SK-N-SH (cell line): ENCODE data around the gene PPP4R2. TPM values are rescaled to one million over a fixed set of nuclear protein-coding genes. Genes with fewer than 3 reads are reported as not detected.

Experiments
- CTCF ChIA-PET: fragments of 300-600, 350-600 bp; formaldehyde crosslinking; extraction: SDS; loops from one replicate; lab custom pipeline; 2021; lab: Yijun Ruan, JAX
- POLR2A ChIA-PET: fragments of 350-600 bp; sonication (Branson Sonifier 250); formaldehyde crosslinking; extraction: SDS; loops from one replicate; lab custom pipeline; 2020; ENCODE audit warnings: antibody characterized with exemption, inconsistent platforms; lab: Yijun Ruan, JAX
- DNase-seq: peaks from one replicate; pipeline ENCODE4 v3.0.0; 2012
- H2AFZ ChIP-seq: fragments of 200-600 bp; sonication (generic); 2 replicates; pipeline ENCODE4 v1.8.1; 2016; ENCODE audit warnings: antibody characterized with exemption, mild to moderate bottlenecking, low read depth
- H3F3A ChIP-seq: fragments of 200-600 bp; sonication (generic); replicated peaks from 2 replicates; pipeline ENCODE3; 2016; ENCODE audit warnings: antibody characterized with exemption, mild to moderate bottlenecking; ENCODE audit not compliant: insufficient read depth
- H3K27ac ChIP-seq, 2 experiments: fragments of 200-500 bp in 1 of 2; fragments of 200-600 bp in 1 of 2; sonication (Bioruptor generic) in 1 of 2; sonication (generic), shearing (Covaris generic) in 1 of 2; 2 replicates each; pipeline versions ENCODE4 v1.5.1 to v1.6.1; 2014 to 2016; ENCODE audit warnings: low read depth in 2 of 2, inconsistent platforms in 1 of 2, low read length in 1 of 2, mild to moderate bottlenecking in 1 of 2, mixed read lengths in 1 of 2
- H3K27me3 ChIP-seq: fragments of 200-600 bp; sonication (generic), shearing (Covaris generic); 2 replicates; pipeline ENCODE4 v1.6.1; 2016; ENCODE audit warnings: mixed run types; ENCODE audit not compliant: insufficient read depth
- H3K36me3 ChIP-seq, 2 experiments: fragments of 200-500 bp in 1 of 2; fragments of 200-600 bp in 1 of 2; sonication (Bioruptor generic) in 1 of 2; sonication (generic) in 1 of 2; replicated peaks in 1 of 2; 2 replicates each; pipeline versions ENCODE3 to v1.5.1; 2014 to 2016; ENCODE audit warnings: low read length in 1 of 2, mild to moderate bottlenecking in 1 of 2; ENCODE audit not compliant: insufficient read depth in 2 of 2, control insufficient read depth in 1 of 2
- H3K4me1 ChIP-seq, 2 experiments: fragments of 200-500 bp in 1 of 2; fragments of 200-600 bp in 1 of 2; sonication (Bioruptor generic) in 1 of 2; sonication (generic), shearing (Covaris generic) in 1 of 2; 2 replicates each; pipeline versions ENCODE4 v1.5.1 to v1.6.1; 2014 to 2016; ENCODE audit warnings: low read depth in 1 of 2, low read length in 1 of 2, mixed run types in 1 of 2; ENCODE audit not compliant: insufficient read depth in 2 of 2, control insufficient read depth in 1 of 2
- H3K4me2 ChIP-seq: fragments of 200-600 bp; sonication (generic), shearing (Covaris generic); 2 replicates; pipeline ENCODE4 v1.6.1; 2017; ENCODE audit warnings: mixed run types
- H3K4me3 ChIP-seq, 2 experiments: fragments of 200-500 bp in 1 of 2; fragments of 200-600 bp in 1 of 2; sonication (Bioruptor generic) in 1 of 2; sonication (generic), shearing (Covaris generic) in 1 of 2; 2 replicates each; pipeline versions ENCODE4 v1.5.1 to v1.8.1; 2014 to 2016; ENCODE audit warnings: low read depth in 2 of 2, inconsistent platforms in 1 of 2, low read length in 1 of 2, mild to moderate bottlenecking in 1 of 2, mixed read lengths in 1 of 2, moderate library complexity in 1 of 2
- H3K79me2 ChIP-seq: fragments of 200-600 bp; sonication (generic); 2 replicates; pipeline ENCODE4 v1.8.1; 2017; ENCODE audit warnings: mild to moderate bottlenecking; ENCODE audit not compliant: insufficient read depth
- H3K9ac ChIP-seq: fragments of 200-600 bp; sonication (generic); 2 replicates; pipeline ENCODE4 v1.6.1; 2017; ENCODE audit warnings: mixed run types
- H3K9me2 ChIP-seq: fragments of 200-600 bp; sonication (generic); 2 replicates; pipeline ENCODE4 v1.6.1; 2017; ENCODE audit warnings: mixed run types
- H3K9me3 ChIP-seq: fragments of 200-600 bp; sonication (generic); 2 replicates; pipeline ENCODE4 v1.6.1; 2017; ENCODE audit warnings: mixed run types, mild to moderate bottlenecking, moderate library complexity
- H4K20me1 ChIP-seq: fragments of 200-600 bp; sonication (generic); 2 replicates; pipeline ENCODE4 v1.6.1; 2017; ENCODE audit warnings: mild to moderate bottlenecking, mixed run types; ENCODE audit not compliant: insufficient read depth
- CTCF ChIP-seq: fragments of 200-600 bp; sonication (generic); IDR thresholded peaks from 2 replicates; pipeline ENCODE4 v1.6.1; 2017; ENCODE audit warnings: antibody characterized with exemption, mild to moderate bottlenecking, moderate library complexity
- ELF1 ChIP-seq: IDR thresholded peaks from 2 replicates; pipeline ENCODE4 v1.4.0; 2012
- EP300 ChIP-seq, 2 experiments: IDR thresholded peaks; 2 replicates each; pipeline versions ENCODE4 v1.4.0 to v1.6.1; 2012; ENCODE audit warnings: borderline replicate concordance in 1 of 2, low read depth in 1 of 2, low read length in 1 of 2
- FOSL2 ChIP-seq: IDR thresholded peaks from 2 replicates; pipeline ENCODE4 v1.4.0; 2012; ENCODE audit warnings: low read depth, mild to moderate bottlenecking, moderate library complexity, borderline replicate concordance
- FOXJ3 ChIP-seq: sonication (generic); formaldehyde crosslinking; IDR thresholded peaks from 2 replicates; pipeline ENCODE4 v1.5.1; 2020; ENCODE audit warnings: mild to moderate bottlenecking, missing genetic modification reagents
- GABPA ChIP-seq: IDR thresholded peaks from 2 replicates; pipeline ENCODE4 v1.4.0; 2012; ENCODE audit warnings: low read depth, mild to moderate bottlenecking
- IRF3 ChIP-seq: fragments of 150-350 bp; IDR thresholded peaks from 2 replicates; pipeline ENCODE4 v1.6.1; 2016; ENCODE audit warnings: mild to moderate bottlenecking, low read depth, low read length
- MEF2A ChIP-seq: IDR thresholded peaks from 2 replicates; pipeline ENCODE4 v1.4.0; 2012; ENCODE audit warnings: low read depth, borderline replicate concordance
- MXI1 ChIP-seq: IDR thresholded peaks from 2 replicates; pipeline ENCODE4 v1.6.1; 2012; ENCODE audit warnings: mild to moderate bottlenecking, low read depth, low read length, improper control_type of control experiment
- NFIC ChIP-seq: IDR thresholded peaks from 2 replicates; pipeline ENCODE4 v1.4.0; 2012; ENCODE audit warnings: borderline replicate concordance
- NRF1 ChIP-seq: IDR thresholded peaks from 2 replicates; pipeline ENCODE4 v1.6.1; 2012; ENCODE audit warnings: low read depth, mild to moderate bottlenecking, low read length
- PBX3 ChIP-seq: IDR thresholded peaks from 2 replicates; pipeline ENCODE4; 2012
- POLR2AphosphoS5 ChIP-seq: IDR thresholded peaks from 2 replicates; pipeline ENCODE4 v1.6.1; 2012; ENCODE audit warnings: low read depth, low read length
- RAD21 ChIP-seq: IDR thresholded peaks from 2 replicates; pipeline ENCODE4 v1.6.1; 2012; ENCODE audit warnings: mild to moderate bottlenecking, low read length
- REST ChIP-seq: IDR thresholded peaks from 2 replicates; pipeline ENCODE4 v1.6.1; 2012; ENCODE audit warnings: mild to moderate bottlenecking, low read depth, low read length, moderate library complexity
- SMC3 ChIP-seq: IDR thresholded peaks from 2 replicates; pipeline ENCODE4 v1.6.1; 2012; ENCODE audit warnings: low read depth, low read length, improper control_type of control experiment
- TCF12 ChIP-seq: IDR thresholded peaks from 2 replicates; pipeline ENCODE4 v1.4.0; 2012
- YY1 ChIP-seq: IDR thresholded peaks from 2 replicates; pipeline ENCODE4 v1.4.0; 2012; ENCODE audit warnings: low read depth, mild to moderate bottlenecking
- WGBS: methylation state at CpG from one replicate; pipeline ENCODE4 v1.1.6; 2017; ENCODE audit warnings: low lambda C conversion rate; 5-methylcytosine and 5-hydroxymethylcytosine counted together
- polyA plus RNA-seq, 3 experiments: library from polyadenylated mRNA; depleted of rRNA; stranded (reverse); fragments of >200 nt; gene quantifications; 2 replicates each; pipeline ENCODE4 v1.2.3, GENCODE V29; 2012

PPP4R2 gene
- polyA plus RNA-seq, 1 of the 3 experiments (the other 2 are of a cell fraction) = 8.9 TPM

- Histone ChIP-seq H3K27ac (peak overlapping the region; percentile 12 to 68), H2AFZ (no peak overlapping the region), H3F3A (peaks cover 15% of the 10 kb centered on the region), H4K20me1 (peaks cover 99% of the 10 kb centered on the region), H3K36me3 (peaks cover 0 to 12% of the 10 kb centered on the region in 2 experiments), H3K4me1 (peaks cover 5 to 9% of the 10 kb centered on the region in 2 experiments; a peak in 2 of 4 replicates), H3K9me2 (no peaks in the 10 kb centered on the region), H3K79me2 (peaks cover 100% of the 10 kb centered on the region), H3K4me3 (peak overlapping the region in 1 of 2 experiments; percentile 18; a peak in 1 of 4 replicates), H3K27me3 (no peaks in the 10 kb centered on the region), H3K4me2 (peak overlapping the region; percentile 55), H3K9me3 (no peaks in the 10 kb centered on the region), H3K9ac (peak overlapping the region; percentile 25; the same call in 1 of the 2 replicates)
- TF ChIP-seq NFIC (peak; percentile 14; the same call in 1 of the 2 replicates), GABPA (no peak), MXI1 (no peak), PBX3 (peak; percentile 3; the same call in 1 of the 2 replicates), TCF12 (0 out of 2 replicates have a peak, but pooled peaks have one; percentile 15), CTCF (no peak)
- WGBS = 20% methylated on average over 1 of the region's 1 CpG
- ChIA-PET CTCF (no interaction called here), POLR2A (no interaction called here)
- DNase-seq = no peak
Observed at GRCh38 chr3:73029321-73029796, 32.7 kb downstream of the PPP4R2 start.

GRCh38 chr3:73030073-73030597 is 33.5 kb downstream of the PPP4R2 start:
- H3K9me3 ChIP-seq = no peaks in the 10 kb centered on the region
- peak overlapping the region; percentile 25; the same call in 1 of the 2 replicates for H3K9ac ChIP-seq
- peak overlapping the region; percentile 55; the same call in 1 of the 2 replicates for H3K4me2 ChIP-seq
- H3K27ac ChIP-seq = peak overlapping the region in 1 of 2 experiments; percentile 68; a peak in 2 of 4 replicates
- no peak overlapping the region for H2AFZ ChIP-seq
- ChIA-PET POLR2A (no interaction called here), CTCF (interaction anchor here (1.3 kb wide), 1 partner anchor 26 kb away, joined by 5 read pairs; no protein-coding TSS in a partner anchor)
- DNase-seq = no peak
- no peaks in the 10 kb centered on the region for H3K9me2 ChIP-seq
- WGBS = 93% methylated on average over 1 of the region's 1 CpG
- no peak overlapping the region for H3K4me3 ChIP-seq
- H3K79me2 ChIP-seq = peaks cover 100% of the 10 kb centered on the region
- H3K27me3 ChIP-seq = no peaks in the 10 kb centered on the region
- H3K4me1 ChIP-seq = peaks cover 3 to 9% of the 10 kb centered on the region in 2 experiments; a peak in 2 of 4 replicates
- peaks cover 99% of the 10 kb centered on the region for H4K20me1 ChIP-seq
- H3F3A ChIP-seq = peaks cover 23% of the 10 kb centered on the region
- H3K36me3 ChIP-seq = peaks cover 0 to 8% of the 10 kb centered on the region in 2 experiments
- TF ChIP-seq IRF3 (no peak), SMC3 (no peak), MEF2A (no peak), FOXJ3 (CRISPR knock-in tag) (no peak), ELF1 (no peak), PBX3 (no peak), EP300 (IDR thresholded peaks at IDR 0.05; ENCODE audit: borderline replicate concordance in 1 of 2, low read depth in 1 of 2, low read length in 1 of 2) (no peak), GABPA (no peak), NRF1 (no peak), FOSL2 (no peak), RAD21 (no peak), POLR2AphosphoS5 (no peak), YY1 (no peak), REST (no peak), MXI1 (no peak)
